Skeletal muscle tissue (tissue), 4 donors: ENCODE measurements around the gene ZNF326. TPM values are rescaled to one million over a fixed set of nuclear protein-coding genes. Genes with fewer than 3 reads are reported as not detected.

Source experiments
- H3K27ac ChIP-seq: one replicate; pipeline ENCODE4 v1.7.0; 2013; ENCODE audit warnings: mild to moderate bottlenecking, low read depth, low read length, inconsistent platforms
- H3K27me3 ChIP-seq, 3 donors: one replicate each; pipeline ENCODE4 v1.7.0; 2013; ENCODE audit warnings: low read length in 3 of 3; ENCODE audit not compliant: control insufficient read depth in 3 of 3, insufficient read depth in 3 of 3
- H3K36me3 ChIP-seq, 3 donors: one replicate each; pipeline ENCODE4 v1.7.0; 2013; ENCODE audit warnings: low read length in 3 of 3; ENCODE audit not compliant: control insufficient read depth in 3 of 3, insufficient read depth in 3 of 3
- H3K4me1 ChIP-seq, 3 donors: one replicate each; pipeline ENCODE4 v1.7.0; 2013; ENCODE audit warnings: low read length in 3 of 3, mild to moderate bottlenecking in 3 of 3; ENCODE audit not compliant: control insufficient read depth in 3 of 3, insufficient read depth in 3 of 3
- H3K4me3 ChIP-seq, 3 donors: one replicate each; pipeline ENCODE4 v1.7.0; 2013; ENCODE audit warnings: low read length in 3 of 3
- H3K9ac ChIP-seq, 3 donors: one replicate each; pipeline ENCODE4 v1.7.0; 2013; ENCODE audit warnings: low read length in 3 of 3, mild to moderate bottlenecking in 3 of 3, moderate library complexity in 2 of 3, low read depth in 1 of 3
- H3K9me3 ChIP-seq, 3 donors: one replicate each; pipeline ENCODE4 v1.7.0; 2013; ENCODE audit warnings: low read length in 3 of 3; ENCODE audit not compliant: control insufficient read depth in 3 of 3
- total RNA-seq: library from RNA; depleted of rRNA; stranded (reverse); fragments of >200 nt; gene quantifications from one replicate; pipeline ENCODE4 v1.2.3, GENCODE V29; 2014
- donor health status: Osteomylitis.

ZNF326 gene
- total RNA-seq, 1 donor from 2014 or later, result 7.8 TPM

GRCh38 chr1:89953131-89953626, 41.7 kb upstream of the ZNF326 start:
- H3K9ac ChIP-seq, result no peak overlapping the region
- H3K4me1 ChIP-seq, result no peaks in the 10 kb centered on the region
- H3K27me3 ChIP-seq, result no peaks in the 10 kb centered on the region
- no peak overlapping the region for H3K4me3 ChIP-seq
- no peaks in the 10 kb centered on the region for H3K9me3 ChIP-seq
- H3K36me3 ChIP-seq, result no peaks in the 10 kb centered on the region
- H3K27ac ChIP-seq, result no peak overlapping the region

- Histone ChIP-seq H3K4me3 (no peak overlapping the region), H3K4me1 (no peaks in the 10 kb centered on the region), H3K9me3 (no peaks in the 10 kb centered on the region), H3K27me3 (no peaks in the 10 kb centered on the region), H3K36me3 (no peaks in the 10 kb centered on the region), H3K27ac (no peak overlapping the region), H3K9ac (no peak overlapping the region)
Observed at GRCh38 chr1:89953929-89954328, 41.0 kb upstream of the ZNF326 start.

- H3K9ac ChIP-seq, result no peak overlapping the region
- no peaks in the 10 kb centered on the region for H3K27me3 ChIP-seq
- no peaks in the 10 kb centered on the region for H3K36me3 ChIP-seq
- H3K27ac ChIP-seq, result no peak overlapping the region
- no peaks in the 10 kb centered on the region for H3K9me3 ChIP-seq
- H3K4me3 ChIP-seq, result no peak overlapping the region
- no peaks in the 10 kb centered on the region for H3K4me1 ChIP-seq
Observed at GRCh38 chr1:89954401-89954800, 40.5 kb upstream of the ZNF326 start.

GRCh38 chr1:89955311-89956205, 39.4 kb upstream of the ZNF326 start:
- no peaks in the 10 kb centered on the region for H3K27me3 ChIP-seq
- H3K27ac ChIP-seq, result no peak overlapping the region
- no peak overlapping the region for H3K9ac ChIP-seq
- no peak overlapping the region for H3K4me3 ChIP-seq
- H3K4me1 ChIP-seq, result no peaks in the 10 kb centered on the region
- no peaks in the 10 kb centered on the region for H3K36me3 ChIP-seq
- H3K9me3 ChIP-seq, result no peaks in the 10 kb centered on the region

- peaks cover 0 to 3% (median 2%) of the 10 kb centered on the region in 3 donors for H3K4me1 ChIP-seq
- no peaks in the 10 kb centered on the region for H3K36me3 ChIP-seq
- H3K27me3 ChIP-seq, result no peaks in the 10 kb centered on the region
- no peak overlapping the region for H3K4me3 ChIP-seq
- H3K9me3 ChIP-seq, result no peaks in the 10 kb centered on the region
- H3K9ac ChIP-seq, result no peak overlapping the region
- H3K27ac ChIP-seq, result no peak overlapping the region
Observed at GRCh38 chr1:89957107-89957506, 37.8 kb upstream of the ZNF326 start.

- H3K4me1 ChIP-seq, result peaks cover 0 to 3% (median 2%) of the 10 kb centered on the region in 3 donors
- H3K27me3 ChIP-seq, result no peaks in the 10 kb centered on the region
- no peak overlapping the region for H3K9ac ChIP-seq
- H3K27ac ChIP-seq, result no peak overlapping the region
- H3K9me3 ChIP-seq, result no peaks in the 10 kb centered on the region
- H3K36me3 ChIP-seq, result no peaks in the 10 kb centered on the region
- H3K4me3 ChIP-seq, result no peak overlapping the region
Observed at GRCh38 chr1:89958851-89959654, 35.9 kb upstream of the ZNF326 start.

GRCh38 chr1:89959719-89960118, 35.2 kb upstream of the ZNF326 start:
- H3K27ac ChIP-seq, result no peak overlapping the region
- peaks cover 0 to 3% (median 2%) of the 10 kb centered on the region in 3 donors for H3K4me1 ChIP-seq
- no peak overlapping the region for H3K9ac ChIP-seq
- no peaks in the 10 kb centered on the region for H3K36me3 ChIP-seq
- no peaks in the 10 kb centered on the region for H3K27me3 ChIP-seq
- H3K4me3 ChIP-seq, result no peak overlapping the region
- no peaks in the 10 kb centered on the region for H3K9me3 ChIP-seq

GRCh38 chr1:89962024-89962741, 32.7 kb upstream of the ZNF326 start:
- Histone ChIP-seq H3K9me3 (no peaks in the 10 kb centered on the region), H3K27ac (no peak overlapping the region), H3K36me3 (no peaks in the 10 kb centered on the region), H3K4me3 (no peak overlapping the region), H3K4me1 (peaks cover 0 to 3% (median 2%) of the 10 kb centered on the region in 3 donors), H3K27me3 (no peaks in the 10 kb centered on the region), H3K9ac (no peak overlapping the region)

GRCh38 chr1:89962742-89963075, 32.2 kb upstream of the ZNF326 start:
- Histone ChIP-seq H3K4me3 (no peak overlapping the region), H3K4me1 (peaks cover 0 to 3% (median 2%) of the 10 kb centered on the region in 3 donors), H3K9ac (no peak overlapping the region), H3K27ac (no peak overlapping the region), H3K27me3 (no peaks in the 10 kb centered on the region), H3K9me3 (no peaks in the 10 kb centered on the region), H3K36me3 (no peaks in the 10 kb centered on the region)
